GM23338 (cell line): ENCODE results near the gene KLHL8. TPM values are rescaled to one million over a fixed set of nuclear protein-coding genes. Genes with fewer than 3 reads are reported as not detected.

Experiments
- ATAC-seq: fragments of 200-7000 bp; cut with Tn5 transposase; 3 replicates; pipeline ENCODE4 v1.9.1; 2020
- DNase-seq: peaks from one replicate; pipeline ENCODE4 v3.0.0-alpha.2; 2015; ENCODE audit warnings: low spot score
- H2AFZ ChIP-seq: fragments of 200-600 bp; sonication (generic); 2 replicates; pipeline ENCODE4 v1.8.0; 2016; ENCODE audit warnings: antibody characterized with exemption, mild to moderate bottlenecking, moderate library complexity
- H3F3A ChIP-seq: fragments of 200-600 bp; sonication (generic); replicated peaks from 2 replicates; pipeline ENCODE4 v1.8.0; 2017; ENCODE audit warnings: antibody characterized with exemption, mixed run types, low read depth
- H3K27ac ChIP-seq: fragments of 200-600 bp; sonication (generic); 2 replicates; pipeline ENCODE4 v1.6.1; 2016; ENCODE audit warnings: low read depth
- H3K27me3 ChIP-seq: fragments of 200-600 bp; sonication (generic); 2 replicates; pipeline ENCODE4 v1.8.0; 2016; ENCODE audit warnings: mild to moderate bottlenecking, mixed run types, moderate library complexity; ENCODE audit not compliant: insufficient read depth
- H3K36me3 ChIP-seq: fragments of 200-600 bp; sonication (generic); 2 replicates; pipeline ENCODE4 v1.8.0; 2016; ENCODE audit warnings: mild to moderate bottlenecking; ENCODE audit not compliant: insufficient read depth
- H3K4me1 ChIP-seq: fragments of 200-600 bp; sonication (generic); 2 replicates; pipeline ENCODE4 v1.8.0; 2016; ENCODE audit warnings: mild to moderate bottlenecking, moderate library complexity; ENCODE audit not compliant: insufficient read depth
- H3K4me2 ChIP-seq: fragments of 200-600 bp; sonication (generic); 2 replicates; pipeline ENCODE4 v1.7.1; 2017; ENCODE audit warnings: mixed run types
- H3K4me3 ChIP-seq: fragments of 200-600 bp; sonication (generic); 2 replicates; pipeline ENCODE4 v1.6.1; 2016; ENCODE audit warnings: mixed run types
- H3K79me2 ChIP-seq: fragments of 200-600 bp; sonication (generic); replicated peaks from 2 replicates; pipeline ENCODE4 v1.8.0; 2017; ENCODE audit warnings: mild to moderate bottlenecking; ENCODE audit not compliant: insufficient read depth
- H3K9me2 ChIP-seq: fragments of 200-600 bp; sonication (generic); 2 replicates; pipeline ENCODE4 v1.8.0; 2017; ENCODE audit not compliant: insufficient read depth
- H4K20me1 ChIP-seq: fragments of 200-600 bp; sonication (generic); replicated peaks from 2 replicates; pipeline ENCODE4 v1.8.0; 2017; ENCODE audit warnings: mild to moderate bottlenecking; ENCODE audit not compliant: insufficient read depth
- H3K27ac Mint-ChIP-seq: 2 replicates; pipeline ENCODE4 v1.8.0; 2020; ENCODE audit warnings: inconsistent platforms, mild to moderate bottlenecking, moderate library complexity, mixed read lengths
- H3K27me3 Mint-ChIP-seq: 3 replicates; pipeline ENCODE4 v1.8.0; 2022; ENCODE audit warnings: low read depth, mild to moderate bottlenecking, moderate library complexity, mixed read lengths, inconsistent platforms; ENCODE audit not compliant: insufficient read depth, poor library complexity
- H3K36me3 Mint-ChIP-seq: 3 replicates; pipeline ENCODE4 v1.8.0; 2021; ENCODE audit warnings: low read depth, mild to moderate bottlenecking, inconsistent platforms, moderate library complexity, mixed read lengths
- H3K4me1 Mint-ChIP-seq: 3 replicates; pipeline ENCODE4 v1.8.0; 2020; ENCODE audit warnings: mild to moderate bottlenecking, inconsistent platforms, mixed read lengths
- H3K4me3 Mint-ChIP-seq: 3 replicates; pipeline ENCODE4 v1.8.0; 2021; ENCODE audit warnings: moderate library complexity, mild to moderate bottlenecking, inconsistent platforms, mixed read lengths
- H3K9me3 Mint-ChIP-seq: 3 replicates; pipeline ENCODE4 v1.8.0; 2020; ENCODE audit warnings: moderate library complexity, mild to moderate bottlenecking, inconsistent platforms, mixed read lengths
- CREB1 ChIP-seq: fragments of 250-450 bp; sonication (Bioruptor Pico); IDR thresholded peaks from 2 replicates; pipeline ENCODE4 v1.5.0; 2020; ENCODE audit warnings: low read depth, mild to moderate bottlenecking, moderate library complexity
- CTCF ChIP-seq, 2 experiments: fragments of 200-600 bp in 1 of 2; sonication (generic) in 1 of 2; conservative IDR thresholded peaks; 2 replicates each; pipeline versions ENCODE4 v1.5.1 to v1.6.1; 2016 to 2017; ENCODE audit warnings: antibody characterized with exemption in 2 of 2, low read depth in 2 of 2, mild to moderate bottlenecking in 2 of 2, moderate library complexity in 1 of 2
- ETS1 ChIP-seq: IDR thresholded peaks from 2 replicates; pipeline ENCODE4 v1.6.1; 2016; ENCODE audit warnings: antibody characterized with exemption
- NANOG ChIP-seq: IDR thresholded peaks from 2 replicates; pipeline ENCODE4 v1.6.1; 2016; ENCODE audit warnings: antibody characterized with exemption, borderline replicate concordance
- POLR2AphosphoS5 ChIP-seq: IDR thresholded peaks from 2 replicates; pipeline ENCODE4 v1.6.1; 2016; ENCODE audit warnings: antibody characterized with exemption, low read depth
- REST ChIP-seq: IDR thresholded peaks from one replicate; pipeline ENCODE4 v1.6.1; 2018; ENCODE audit warnings: antibody characterized with exemption; ENCODE audit not compliant: unreplicated experiment
- ZNF114 ChIP-seq: fragments of 250-450 bp; sonication (Bioruptor Pico); IDR thresholded peaks from 2 replicates; pipeline ENCODE4 v1.5.0; 2020; ENCODE audit warnings: mild to moderate bottlenecking, moderate library complexity
- ZNF331 ChIP-seq: fragments of 250-450 bp; sonication (Bioruptor Pico); IDR thresholded peaks from 2 replicates; pipeline ENCODE4 v1.5.0; 2020; ENCODE audit warnings: low read depth, mild to moderate bottlenecking, moderate library complexity
- ZNF462 ChIP-seq: fragments of 250-450 bp; sonication (Bioruptor Pico); IDR thresholded peaks from 2 replicates; pipeline ENCODE4 v1.5.0; 2020; ENCODE audit warnings: mild to moderate bottlenecking, moderate library complexity
- polyA plus RNA-seq: library from polyadenylated mRNA; unstranded; fragments of >200 nt; fragmentation: Nextera tagmentation; extraction: Ambion mirVana; gene quantifications from 2 replicates; pipeline ENCODE4 v1.2.1, GENCODE V29; 2016
- total RNA-seq: library from RNA; depleted of rRNA; stranded (reverse); fragments of >200 nt; shearing (Covaris generic); gene quantifications from 2 replicates; pipeline ENCODE4 v1.2.3, GENCODE V29; 2014

Gene KLHL8
- total and polyA plus RNA-seq, 2 experiments from 2014 or later, result 3.3 to 7.2 TPM

- TF ChIP-seq CTCF (conservative IDR thresholded peaks at IDR 0.05; ENCODE audit: low read depth in 2 of 2), result no peak
Measured at GRCh38 chr4:87121341-87122065, 98.9 kb downstream of the KLHL8 start (continued).

- Histone ChIP-seq H3K27ac (no peak overlapping the region), H3K4me3 (no peak overlapping the region), H3K9me2 (no peaks in the 10 kb centered on the region), H4K20me1 (peaks cover 11% of the 10 kb centered on the region; the same call in 1 of the 2 replicates), H3K79me2 (peaks cover 10% of the 10 kb centered on the region; the same call in 1 of the 2 replicates), H3K4me1 (peaks cover 16% of the 10 kb centered on the region), H3F3A (no peaks in the 10 kb centered on the region), H3K4me2 (no peak overlapping the region), H2AFZ (no peak overlapping the region), H3K27me3 (no peaks in the 10 kb centered on the region), H3K36me3 (peaks cover 18% of the 10 kb centered on the region; the same call in 1 of the 2 replicates)
- Mint-ChIP-seq H3K4me3 (no peak overlapping the region), H3K4me1 (peaks cover 23% of the 10 kb centered on the region), H3K27ac (peak overlapping the region; percentile 57), H3K36me3 (peaks cover 45% of the 10 kb centered on the region), H3K9me3 (no peaks in the 10 kb centered on the region), H3K27me3 (peaks cover 2% of the 10 kb centered on the region)
- TF ChIP-seq REST (no peak), CREB1 (no peak), ETS1 (no peak), ZNF462 (CRISPR knock-in tag) (no peak), ZNF331 (no peak), POLR2AphosphoS5 (no peak), ZNF114 (no peak), NANOG (no peak)
- DNase-seq (no peak), ATAC-seq (no peak)
Measured at GRCh38 chr4:87120411-87121162, 99.8 kb downstream of the KLHL8 start.
